H9 (cell line): Measurements from ENCODE around the gene SCN1A. TPM values are rescaled to one million over a fixed set of nuclear protein-coding genes. Genes with fewer than 3 reads are reported as not detected.
"Not testable (repeated sequence)": the region's sequence is repeated elsewhere in the genome, so short reads cannot be mapped to it uniquely, and the experiment has no call there.

ENCODE experiments used
- DNase-seq: peaks from one replicate; pipeline ENCODE4 v3.0.0-alpha.2; 2017
- H2AFZ ChIP-seq: one replicate; pipeline ENCODE4 v1.6.1; 2013; ENCODE audit warnings: mild to moderate bottlenecking, low read length, control low read depth, moderate library complexity
- H2AK5ac ChIP-seq: 2 replicates; pipeline ENCODE4 v1.6.1; 2013; ENCODE audit warnings: low read length, control low read depth, mixed read lengths; ENCODE audit not compliant: insufficient read length
- H2BK120ac ChIP-seq: one replicate; pipeline ENCODE4 v1.6.1; 2013; ENCODE audit warnings: low read depth, mild to moderate bottlenecking, low read length, control low read depth, inconsistent platforms; ENCODE audit not compliant: poor library complexity, severe bottlenecking
- H2BK12ac ChIP-seq: 2 replicates; pipeline ENCODE4 v1.6.1; 2013; ENCODE audit warnings: low read length, control low read depth, mixed read lengths, low read depth; ENCODE audit not compliant: insufficient read length
- H2BK15ac ChIP-seq: 2 replicates; pipeline ENCODE4 v1.6.1; 2013; ENCODE audit warnings: low read depth, low read length, control low read depth
- H2BK20ac ChIP-seq: one replicate; pipeline ENCODE4 v1.6.1; 2013; ENCODE audit warnings: low read depth, mild to moderate bottlenecking, low read length, control low read depth, inconsistent platforms; ENCODE audit not compliant: poor library complexity, severe bottlenecking
- H2BK5ac ChIP-seq: 2 replicates; pipeline ENCODE4 v1.6.1; 2013; ENCODE audit warnings: low read length, control low read depth, mixed read lengths; ENCODE audit not compliant: insufficient read length
- H3K14ac ChIP-seq: 2 replicates; pipeline ENCODE4 v1.6.1; 2013; ENCODE audit warnings: low read length, control low read depth; ENCODE audit not compliant: insufficient read depth
- H3K18ac ChIP-seq: 2 replicates; pipeline ENCODE4 v1.6.1; 2013; ENCODE audit warnings: low read depth, mild to moderate bottlenecking, mixed read lengths, low read length, control low read depth; ENCODE audit not compliant: insufficient read length
- H3K23ac ChIP-seq: 2 replicates; pipeline ENCODE4 v1.6.1; 2013; ENCODE audit warnings: low read length, control low read depth, mixed read lengths, low read depth; ENCODE audit not compliant: insufficient read length
- H3K23me2 ChIP-seq: 2 replicates; pipeline ENCODE4 v1.6.1; 2013; ENCODE audit warnings: low read depth, mild to moderate bottlenecking, mixed read lengths, low read length, control low read depth; ENCODE audit not compliant: insufficient read length, poor library complexity, severe bottlenecking
- H3K27ac ChIP-seq: 2 replicates; pipeline ENCODE4 v1.5.1; 2013; ENCODE audit warnings: low read length, control low read depth, mixed read lengths, low read depth; ENCODE audit not compliant: insufficient read length
- H3K27me3 ChIP-seq: 2 replicates; pipeline ENCODE4 v1.6.1; 2013; ENCODE audit warnings: low read length, control low read depth, inconsistent platforms; ENCODE audit not compliant: insufficient read depth
- H3K4ac ChIP-seq: 2 replicates; pipeline ENCODE4 v1.6.1; 2013; ENCODE audit warnings: low read depth, mild to moderate bottlenecking, control low read depth, inconsistent platforms, low read length, moderate library complexity
- H3K4me1 ChIP-seq: 2 replicates; pipeline ENCODE4 v1.6.1; 2013; ENCODE audit warnings: low read length, control low read depth, inconsistent platforms; ENCODE audit not compliant: insufficient read depth
- H3K4me2 ChIP-seq: 2 replicates; pipeline ENCODE4 v1.6.1; 2013; ENCODE audit warnings: low read length, control low read depth, mixed read lengths; ENCODE audit not compliant: insufficient read length, insufficient read depth
- H3K56ac ChIP-seq: 2 replicates; pipeline ENCODE4 v1.6.1; 2013; ENCODE audit warnings: low read depth, mild to moderate bottlenecking, mixed read lengths, low read length, control low read depth; ENCODE audit not compliant: insufficient read length
- H3K79me1 ChIP-seq: 2 replicates; pipeline ENCODE4 v1.6.1; 2013; ENCODE audit warnings: low read depth, mild to moderate bottlenecking, moderate library complexity, low read length, control low read depth, inconsistent platforms; ENCODE audit not compliant: insufficient read depth, poor library complexity, severe bottlenecking
- H3K79me2 ChIP-seq: 2 replicates; pipeline ENCODE4 v1.6.1; 2013; ENCODE audit warnings: low read length, control low read depth, inconsistent platforms; ENCODE audit not compliant: insufficient read depth
- H3K9ac ChIP-seq: 2 replicates; pipeline ENCODE4 v1.6.1; 2013; ENCODE audit warnings: low read length, control low read depth, mixed read lengths; ENCODE audit not compliant: insufficient read length; ENCODE audit errors: extremely low read depth
- H3K9me3 ChIP-seq: one replicate; pipeline ENCODE4 v1.6.1; 2013; ENCODE audit warnings: low read depth, low read length, inconsistent platforms; ENCODE audit not compliant: control insufficient read depth
- H3T11ph ChIP-seq: one replicate; pipeline ENCODE4 v1.6.1; 2013; ENCODE audit warnings: mild to moderate bottlenecking, low read length, control low read depth, inconsistent platforms
- H4K20me1 ChIP-seq: one replicate; pipeline ENCODE4 v1.6.1; 2013; ENCODE audit not compliant: control insufficient read depth, insufficient read length, insufficient read depth
- H4K5ac ChIP-seq: 2 replicates; pipeline ENCODE4 v1.6.1; 2013; ENCODE audit warnings: low read depth, mild to moderate bottlenecking, mixed read lengths, low read length, control low read depth; ENCODE audit not compliant: insufficient read length
- H4K8ac ChIP-seq: replicated peaks from 2 replicates; pipeline ENCODE4 v1.6.1; 2013; ENCODE audit warnings: low read length, control low read depth, mixed read lengths, low read depth; ENCODE audit not compliant: insufficient read length
- H4K91ac ChIP-seq: 2 replicates; pipeline ENCODE4 v1.6.1; 2013; ENCODE audit warnings: low read depth, mild to moderate bottlenecking, moderate library complexity, mixed read lengths, low read length, control low read depth; ENCODE audit not compliant: insufficient read length
- H3K27ac Mint-ChIP-seq, 3 experiments: 2 replicates in 2 of 3; 3 replicates in 1 of 3; pipeline ENCODE4 v1.8.0; 2020 to 2021; ENCODE audit warnings: mixed read lengths in 3 of 3, mild to moderate bottlenecking in 1 of 3, moderate library complexity in 1 of 3
- H3K27me3 Mint-ChIP-seq: 2 replicates; pipeline ENCODE4 v1.8.0; 2021; ENCODE audit warnings: low read depth, mild to moderate bottlenecking, moderate library complexity, mixed read lengths
- H3K36me3 Mint-ChIP-seq, 3 experiments: 2 replicates in 2 of 3; 3 replicates in 1 of 3; pipeline ENCODE4 v1.8.0; 2020 to 2021; ENCODE audit warnings: low read depth in 3 of 3, mixed read lengths in 3 of 3; ENCODE audit not compliant: insufficient read depth in 1 of 3
- H3K4me1 Mint-ChIP-seq, 2 experiments: 2 replicates each; pipeline ENCODE4 v1.8.0; 2020; ENCODE audit warnings: mixed read lengths in 2 of 2
- H3K4me3 Mint-ChIP-seq, 2 experiments: 2 replicates in 1 of 2; 3 replicates in 1 of 2; pipeline ENCODE4 v1.8.0; 2020 to 2021; ENCODE audit warnings: mild to moderate bottlenecking in 2 of 2, mixed read lengths in 2 of 2, moderate library complexity in 1 of 2
- H3K9me3 Mint-ChIP-seq, 2 experiments: 2 replicates in 1 of 2; 3 replicates in 1 of 2; pipeline ENCODE4 v1.8.0; 2020; ENCODE audit warnings: mild to moderate bottlenecking in 2 of 2, mixed read lengths in 2 of 2, moderate library complexity in 1 of 2
- WGBS: extraction: QIAGEN DNeasy Blood & Tissue Kit; methylation state at CpG from one replicate; pipeline ENCODE4 v1.1.7; 2013; ENCODE audit warnings: missing lambda C conversion rate, low lambda C conversion rate, mixed read lengths; ENCODE audit not compliant: insufficient read length; ENCODE audit errors: extremely low coverage; 5-methylcytosine and 5-hydroxymethylcytosine counted together
- total RNA-seq: library from RNA; stranded (reverse); gene quantifications from 2 replicates; pipeline ENCODE4 v1.2.1, GENCODE V29; 2021
- TF ChIP-seq, protein P1 (sequence below): fragments of 200-600 bp; sonication (generic); conservative IDR thresholded peaks from 3 replicates; pipeline ENCODE4 v1.8.0; 2021; ENCODE audit warnings: antibody characterized with exemption, mild to moderate bottlenecking

Gene SCN1A
- total RNA-seq, 1 experiment from 2014 or later = 0.13 TPM

DNA sequence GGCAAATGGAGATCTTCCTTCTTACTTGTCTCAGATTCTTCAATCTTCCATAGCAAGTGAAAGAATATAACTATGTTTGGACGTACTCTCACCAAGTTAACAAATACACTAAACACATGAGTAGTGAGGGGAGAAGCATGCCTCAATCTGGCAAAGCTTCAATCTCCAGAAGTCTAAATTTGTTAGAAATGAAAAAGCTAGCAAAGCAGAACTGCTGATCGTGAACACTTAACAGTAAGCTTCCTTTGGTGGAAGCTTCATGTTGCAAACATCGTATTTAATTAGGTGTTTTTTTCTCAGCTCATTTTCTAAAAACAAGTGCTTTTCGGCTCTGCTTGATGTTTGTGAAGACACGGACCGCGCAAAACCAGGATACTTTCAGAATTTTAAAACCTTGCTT is 12.7 kb upstream of the SCN1A start:
- no peak overlapping the region for H3T11ph ChIP-seq
- no peak overlapping the region for H3K4ac ChIP-seq
- H3K56ac ChIP-seq = no peak overlapping the region
- no CpG with 5 or more reads among the region's 7 CpGs for WGBS
- H3K4me1 ChIP-seq = no peaks in the 10 kb centered on the region; the same call in 1 of the 2 replicates
- DNase-seq = no peak
- H3K79me1 ChIP-seq = no peaks in the 10 kb centered on the region
- no peak overlapping the region for H2BK120ac ChIP-seq
- no peaks in the 10 kb centered on the region for H3K27me3 ChIP-seq
- H4K8ac ChIP-seq = no peak overlapping the region
- no peak overlapping the region for H2AK5ac ChIP-seq
- no peak overlapping the region for H2BK15ac ChIP-seq
- no peak overlapping the region for H2BK12ac ChIP-seq
- H2BK20ac ChIP-seq = no peak overlapping the region
- no peak overlapping the region for H3K14ac ChIP-seq
- H3K23me2 ChIP-seq = no peaks in the 10 kb centered on the region
- Mint-ChIP-seq H3K4me3 (no peak overlapping the region), H3K9me3 (peaks cover 0 to 5% of the 10 kb centered on the region in 2 experiments; a peak in 2 of 5 replicates), H3K27ac (no peak overlapping the region), H3K27me3 (no peaks in the 10 kb centered on the region), H3K36me3 (0 out of 7 replicates have a peak, but pooled peaks cover 0 to 6% (median 0%) of the 10 kb centered on the region in 3 experiments), H3K4me1 (peaks cover 3 to 10% of the 10 kb centered on the region in 2 experiments; a peak in 3 of 4 replicates)
- no peak overlapping the region for H2AFZ ChIP-seq
- H4K91ac ChIP-seq = no peak overlapping the region
- no peak overlapping the region for H3K23ac ChIP-seq
- no peak overlapping the region for H2BK5ac ChIP-seq
- H3K27ac ChIP-seq = no peak overlapping the region
- H3K9ac ChIP-seq = no peak overlapping the region
- H3K4me2 ChIP-seq = no peak overlapping the region
- TF ChIP-seq, protein P1, sequence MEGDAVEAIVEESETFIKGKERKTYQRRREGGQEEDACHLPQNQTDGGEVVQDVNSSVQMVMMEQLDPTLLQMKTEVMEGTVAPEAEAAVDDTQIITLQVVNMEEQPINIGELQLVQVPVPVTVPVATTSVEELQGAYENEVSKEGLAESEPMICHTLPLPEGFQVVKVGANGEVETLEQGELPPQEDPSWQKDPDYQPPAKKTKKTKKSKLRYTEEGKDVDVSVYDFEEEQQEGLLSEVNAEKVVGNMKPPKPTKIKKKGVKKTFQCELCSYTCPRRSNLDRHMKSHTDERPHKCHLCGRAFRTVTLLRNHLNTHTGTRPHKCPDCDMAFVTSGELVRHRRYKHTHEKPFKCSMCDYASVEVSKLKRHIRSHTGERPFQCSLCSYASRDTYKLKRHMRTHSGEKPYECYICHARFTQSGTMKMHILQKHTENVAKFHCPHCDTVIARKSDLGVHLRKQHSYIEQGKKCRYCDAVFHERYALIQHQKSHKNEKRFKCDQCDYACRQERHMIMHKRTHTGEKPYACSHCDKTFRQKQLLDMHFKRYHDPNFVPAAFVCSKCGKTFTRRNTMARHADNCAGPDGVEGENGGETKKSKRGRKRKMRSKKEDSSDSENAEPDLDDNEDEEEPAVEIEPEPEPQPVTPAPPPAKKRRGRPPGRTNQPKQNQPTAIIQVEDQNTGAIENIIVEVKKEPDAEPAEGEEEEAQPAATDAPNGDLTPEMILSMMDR = no peak
- H3K18ac ChIP-seq = no peak overlapping the region
- no peak overlapping the region for H4K5ac ChIP-seq
- H4K20me1 ChIP-seq = no peaks in the 10 kb centered on the region
- no peaks in the 10 kb centered on the region for H3K79me2 ChIP-seq
- H3K9me3 ChIP-seq = no peaks in the 10 kb centered on the region

DNA sequence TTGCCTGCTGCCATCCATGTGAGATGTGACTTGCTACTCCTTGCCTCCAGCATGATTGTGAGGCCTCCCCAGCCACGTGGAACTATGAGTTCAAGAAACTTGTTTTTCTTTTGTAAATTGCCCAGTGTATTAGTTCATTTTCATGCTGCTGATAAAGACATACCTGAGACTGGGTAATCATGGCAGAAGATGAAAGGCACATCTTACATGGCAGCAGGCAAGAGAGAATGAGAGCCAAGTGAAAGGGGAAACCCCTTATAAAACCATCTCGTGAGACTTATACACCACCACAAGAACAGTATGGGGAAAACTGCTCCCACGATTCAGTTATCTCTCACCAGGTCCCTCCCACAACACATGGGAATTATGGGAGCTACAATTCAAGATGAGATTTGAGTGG is 11.7 kb upstream of the SCN1A start:
- not testable (repeated sequence) for H4K20me1 ChIP-seq, H3K36me3 Mint-ChIP-seq, H3K4me3 Mint-ChIP-seq, H3K23me2 ChIP-seq, H3K4me2 ChIP-seq, H3K9ac ChIP-seq, H2AFZ ChIP-seq, H3K23ac ChIP-seq, H3K14ac ChIP-seq, H4K8ac ChIP-seq, H4K5ac ChIP-seq, H3K27me3 Mint-ChIP-seq, H3K18ac ChIP-seq, H2BK120ac ChIP-seq, H3K4me1 ChIP-seq, H2BK20ac ChIP-seq, H3K27ac Mint-ChIP-seq, H3K79me2 ChIP-seq, H3K9me3 Mint-ChIP-seq, H3K56ac ChIP-seq, DNase-seq, H2BK12ac ChIP-seq, H3T11ph ChIP-seq, H2BK5ac ChIP-seq, H2AK5ac ChIP-seq, H3K79me1 ChIP-seq, H3K27ac ChIP-seq, H3K9me3 ChIP-seq, H4K91ac ChIP-seq, H3K4ac ChIP-seq, H3K4me1 Mint-ChIP-seq, H3K27me3 ChIP-seq, H2BK15ac ChIP-seq
- WGBS = no CpG with 5 or more reads among the region's 3 CpGs
